Measurements from ENCODE around the gene SOX5.

The SOX5 gene

GRCh38 chr12:23744696-23745095 is 204.8 kb downstream of the SOX5 start:
- H3K23ac ChIP-seq (ENCODE audit: low read length) = no peak overlapping the region
- no peaks in the 10 kb centered on the region for H3K27me3 ChIP-seq (ENCODE audit: insufficient read depth, low read length)
- no peak overlapping the region for H2AFZ ChIP-seq (ENCODE audit: insufficient read depth, low read length, poor library complexity)
- H3K9ac ChIP-seq (ENCODE audit: low read length) = no peak overlapping the region
- no peak overlapping the region for H3K4ac ChIP-seq (ENCODE audit: low read depth, low read length)
- no peak overlapping the region for H3K4me2 ChIP-seq (ENCODE audit: low read length)
- H3K18ac ChIP-seq (ENCODE audit: low read length) = no peak overlapping the region
- no peak overlapping the region for H3K14ac ChIP-seq (ENCODE audit: low read length)
- H2AK5ac ChIP-seq (ENCODE audit: low read length) = no peak overlapping the region
- no peaks in the 10 kb centered on the region for H3K79me2 ChIP-seq (ENCODE audit: control insufficient read depth, insufficient read depth, low read length, poor library complexity)
- H3K4me3 ChIP-seq (ENCODE audit: low read depth, low read length) = no peak overlapping the region
- no peak overlapping the region for H4K12ac ChIP-seq (ENCODE audit: low read depth, low read length)
- no peak for DNase-seq
- H3K4me1 ChIP-seq (ENCODE audit: control insufficient read depth in 1 of 2, insufficient read depth in 2 of 2, low read length in 2 of 2) = no peaks in the 10 kb centered on the region
- H3K36me3 ChIP-seq (ENCODE audit: control insufficient read depth in 1 of 2, insufficient read depth in 2 of 2, low read length in 2 of 2) = peaks cover 2 to 3% of the 10 kb centered on the region in 2 experiments
- peaks cover 2% of the 10 kb centered on the region for H3K79me1 ChIP-seq (ENCODE audit: low read length)
- no peak overlapping the region for H4K91ac ChIP-seq (ENCODE audit: low read depth, low read length)
- H4K8ac ChIP-seq (ENCODE audit: low read depth, low read length) = no peak overlapping the region
- WGBS (ENCODE audit: extremely low coverage, insufficient coverage, insufficient read length) = no CpG with 5 or more reads among the region's 3 CpGs
- H2BK120ac ChIP-seq (ENCODE audit: insufficient read depth, low read length, poor library complexity) = no peak overlapping the region
- H3K9me3 ChIP-seq (ENCODE audit: insufficient read depth, low read depth, low read length) = no peaks in the 10 kb centered on the region
- H2BK12ac ChIP-seq (ENCODE audit: low read length) = no peak overlapping the region
- H2BK5ac ChIP-seq (ENCODE audit: low read depth, low read length, poor library complexity) = no peak overlapping the region
- no peak overlapping the region for H3K27ac ChIP-seq (ENCODE audit: low read depth, low read length)

GRCh38 chr12:23742574-23742973 is 206.9 kb downstream of the SOX5 start:
- Histone ChIP-seq H3K79me1 (ENCODE audit: low read length) (peaks cover 2% of the 10 kb centered on the region), H4K8ac (ENCODE audit: low read depth, low read length) (no peak overlapping the region), H3K36me3 (ENCODE audit: control insufficient read depth in 1 of 2, insufficient read depth in 2 of 2, low read length in 2 of 2) (peaks cover 3 to 4% of the 10 kb centered on the region in 2 experiments), H4K91ac (ENCODE audit: low read depth, low read length) (no peak overlapping the region), H3K27ac (ENCODE audit: low read depth, low read length) (no peak overlapping the region), H3K4me2 (ENCODE audit: low read length) (no peak overlapping the region), H3K4me1 (ENCODE audit: control insufficient read depth in 1 of 2, insufficient read depth in 2 of 2, low read length in 2 of 2) (no peaks in the 10 kb centered on the region), H3K4me3 (ENCODE audit: low read depth, low read length) (no peak overlapping the region), H3K23ac (ENCODE audit: low read length) (no peak overlapping the region), H3K79me2 (ENCODE audit: control insufficient read depth, insufficient read depth, low read length, poor library complexity) (no peaks in the 10 kb centered on the region), H3K27me3 (ENCODE audit: insufficient read depth, low read length) (no peaks in the 10 kb centered on the region), H2BK5ac (ENCODE audit: low read depth, low read length, poor library complexity) (no peak overlapping the region), H3K14ac (ENCODE audit: low read length) (no peak overlapping the region), H2BK120ac (ENCODE audit: insufficient read depth, low read length, poor library complexity) (no peak overlapping the region), H4K12ac (ENCODE audit: low read depth, low read length) (no peak overlapping the region), H2BK12ac (ENCODE audit: low read length) (no peak overlapping the region), H3K9me3 (ENCODE audit: insufficient read depth, low read depth, low read length) (no peaks in the 10 kb centered on the region), H2AK5ac (ENCODE audit: low read length) (no peak overlapping the region), H2AFZ (ENCODE audit: insufficient read depth, low read length, poor library complexity) (no peak overlapping the region), H3K4ac (ENCODE audit: low read depth, low read length) (no peak overlapping the region), H3K9ac (ENCODE audit: low read length) (no peak overlapping the region), H3K18ac (ENCODE audit: low read length) (no peak overlapping the region)
- DNase-seq = no peak
- WGBS (ENCODE audit: extremely low coverage, insufficient coverage, insufficient read length) = no CpG with 5 or more reads among the region's 3 CpGs

- no peak overlapping the region for H3K14ac ChIP-seq (ENCODE audit: low read length)
- WGBS (ENCODE audit: extremely low coverage, insufficient coverage, insufficient read length) = no CpG with 5 or more reads among the region's 4 CpGs
- no peak overlapping the region for H3K18ac ChIP-seq (ENCODE audit: low read length)
- H2AFZ ChIP-seq (ENCODE audit: insufficient read depth, low read length, poor library complexity) = no peak overlapping the region
- no peak overlapping the region for H3K4me3 ChIP-seq (ENCODE audit: low read depth, low read length)
- H4K91ac ChIP-seq (ENCODE audit: low read depth, low read length) = no peak overlapping the region
- no peaks in the 10 kb centered on the region for H3K4me1 ChIP-seq (ENCODE audit: control insufficient read depth in 1 of 2, insufficient read depth in 2 of 2, low read length in 2 of 2)
- no peak overlapping the region for H3K9ac ChIP-seq (ENCODE audit: low read length)
- H4K12ac ChIP-seq (ENCODE audit: low read depth, low read length) = no peak overlapping the region
- no peaks in the 10 kb centered on the region for H3K9me3 ChIP-seq (ENCODE audit: insufficient read depth, low read depth, low read length)
- H3K27me3 ChIP-seq (ENCODE audit: insufficient read depth, low read length) = no peaks in the 10 kb centered on the region
- H3K27ac ChIP-seq (ENCODE audit: low read depth, low read length) = no peak overlapping the region
- H3K79me2 ChIP-seq (ENCODE audit: control insufficient read depth, insufficient read depth, low read length, poor library complexity) = no peaks in the 10 kb centered on the region
- H3K79me1 ChIP-seq (ENCODE audit: low read length) = no peaks in the 10 kb centered on the region
- H2BK120ac ChIP-seq (ENCODE audit: insufficient read depth, low read length, poor library complexity) = no peak overlapping the region
- no peak overlapping the region for H4K8ac ChIP-seq (ENCODE audit: low read depth, low read length)
- H2BK12ac ChIP-seq (ENCODE audit: low read length) = no peak overlapping the region
- H2BK5ac ChIP-seq (ENCODE audit: low read depth, low read length, poor library complexity) = no peak overlapping the region
- no peak overlapping the region for H3K23ac ChIP-seq (ENCODE audit: low read length)
- no peak overlapping the region for H3K4me2 ChIP-seq (ENCODE audit: low read length)
- DNase-seq = no peak
- H3K36me3 ChIP-seq (ENCODE audit: control insufficient read depth in 1 of 2, insufficient read depth in 2 of 2, low read length in 2 of 2) = no peaks in the 10 kb centered on the region
- no peak overlapping the region for H2AK5ac ChIP-seq (ENCODE audit: low read length)
- H3K4ac ChIP-seq (ENCODE audit: low read depth, low read length) = no peak overlapping the region
These were observed 218.0 kb downstream of the SOX5 start for GRCh38 chr12:23731493-23731892.

GRCh38 chr12:23731035-23731434 is 218.4 kb downstream of the SOX5 start:
- Histone ChIP-seq H3K36me3 (ENCODE audit: control insufficient read depth in 1 of 2, insufficient read depth in 2 of 2, low read length in 2 of 2) (no peaks in the 10 kb centered on the region), H4K91ac (ENCODE audit: low read depth, low read length) (no peak overlapping the region), H2BK12ac (ENCODE audit: low read length) (no peak overlapping the region), H4K12ac (ENCODE audit: low read depth, low read length) (no peak overlapping the region), H3K27me3 (ENCODE audit: insufficient read depth, low read length) (no peaks in the 10 kb centered on the region), H3K79me2 (ENCODE audit: control insufficient read depth, insufficient read depth, low read length, poor library complexity) (no peaks in the 10 kb centered on the region), H3K27ac (ENCODE audit: low read depth, low read length) (no peak overlapping the region), H3K9ac (ENCODE audit: low read length) (no peak overlapping the region), H3K23ac (ENCODE audit: low read length) (no peak overlapping the region), H2AK5ac (ENCODE audit: low read length) (no peak overlapping the region), H3K4ac (ENCODE audit: low read depth, low read length) (no peak overlapping the region), H3K9me3 (ENCODE audit: insufficient read depth, low read depth, low read length) (no peaks in the 10 kb centered on the region), H2AFZ (ENCODE audit: insufficient read depth, low read length, poor library complexity) (no peak overlapping the region), H4K8ac (ENCODE audit: low read depth, low read length) (no peak overlapping the region), H3K4me2 (ENCODE audit: low read length) (no peak overlapping the region), H3K4me1 (ENCODE audit: control insufficient read depth in 1 of 2, insufficient read depth in 2 of 2, low read length in 2 of 2) (no peaks in the 10 kb centered on the region), H3K18ac (ENCODE audit: low read length) (no peak overlapping the region), H2BK120ac (ENCODE audit: insufficient read depth, low read length, poor library complexity) (no peak overlapping the region), H2BK5ac (ENCODE audit: low read depth, low read length, poor library complexity) (no peak overlapping the region), H3K79me1 (ENCODE audit: low read length) (no peaks in the 10 kb centered on the region), H3K14ac (ENCODE audit: low read length) (no peak overlapping the region), H3K4me3 (ENCODE audit: low read depth, low read length) (no peak overlapping the region)
- WGBS (ENCODE audit: extremely low coverage, insufficient coverage, insufficient read length) = no CpG with 5 or more reads among the region's 3 CpGs
- no peak for DNase-seq
